GM12878 (cell line): ENCODE results near the gene ABL1. TPM values are rescaled to one million over a fixed set of nuclear protein-coding genes. Genes with fewer than 3 reads are reported as not detected.

Experiments
- ATAC-seq: fragments of 200-7000 bp; cut with Tn5 transposase; 3 replicates; pipeline ENCODE4 v1.9.1; 2020; ENCODE audit warnings: mild to moderate bottlenecking, moderate library complexity
- BruUV-seq: library from RNA; stranded (reverse); fragments of 400-500 nt; replicated peaks from 2 replicates; lab custom pipeline; 2021; lab: Mats Ljungman, UMichigan
- CTCF ChIA-PET: fragments of 300-600 bp; sonication (Branson Sonifier 250); formaldehyde crosslinking; extraction: SDS; loops from one replicate; lab custom pipeline; 2021; ENCODE audit warnings: inconsistent platforms; lab: Yijun Ruan, JAX
- POLR2A ChIA-PET: fragments of 350-600 bp; formaldehyde crosslinking; extraction: SDS; loops from one replicate; lab custom pipeline; 2021; ENCODE audit warnings: inconsistent platforms; lab: Charles Lee
- RAD21 ChIA-PET: fragments of 300-600 bp; sonication (Branson Sonifier 250); formaldehyde crosslinking; loops from one replicate; lab custom pipeline; 2023; ENCODE audit warnings: antibody characterized with exemption; ENCODE audit not compliant: unreplicated experiment; lab: Charles Lee
- SMC1A ChIA-PET: fragments of 300-600 bp; sonication (Branson Sonifier 250); formaldehyde crosslinking; loops from one replicate; lab custom pipeline; 2023; ENCODE audit not compliant: unreplicated experiment, uncharacterized antibody; lab: Charles Lee
- DNase-seq: peaks from one replicate; pipeline ENCODE4 v3.0.0-alpha.2; 2011; ENCODE audit warnings: low read depth, low spot score
- FAIRE-seq: peaks from 3 replicates; lab custom pipeline; 2011; peaks lifted over from hg19 to GRCh38; lab: Jason Lieb, UNC
- H2AFZ ChIP-seq: 2 replicates; pipeline ENCODE4 v1.6.0; 2011; ENCODE audit warnings: low read depth, low read length, control low read depth; ENCODE audit not compliant: control insufficient read depth
- H3K27ac ChIP-seq: 2 replicates; pipeline ENCODE4 v1.5.1; 2011; ENCODE audit warnings: control low read depth; ENCODE audit not compliant: control insufficient read depth, insufficient read depth
- H3K27me3 ChIP-seq, 2 experiments: replicated peaks in 1 of 2; 2 replicates each; pipeline versions ENCODE4 v1.6.0 to v1.6.1; 2011; ENCODE audit warnings: low read length in 1 of 2; ENCODE audit not compliant: control insufficient read depth in 2 of 2, insufficient read depth in 2 of 2
- H3K36me3 ChIP-seq, 2 experiments: 2 replicates each; pipeline ENCODE4 v1.5.1; 2011; ENCODE audit warnings: low read length in 1 of 2; ENCODE audit not compliant: control insufficient read depth in 2 of 2, insufficient read depth in 2 of 2
- H3K4me1 ChIP-seq: 2 replicates; pipeline ENCODE4 v1.6.1; 2011; ENCODE audit warnings: mild to moderate bottlenecking, low read length, moderate library complexity, mixed read lengths; ENCODE audit not compliant: control insufficient read depth, insufficient read depth
- H3K4me2 ChIP-seq: 2 replicates; pipeline ENCODE4 v1.6.0; 2011; ENCODE audit warnings: control low read depth; ENCODE audit not compliant: control insufficient read depth, insufficient read depth
- H3K4me3 ChIP-seq: fragments of 200-600 bp; sonication (generic); 2 replicates; pipeline ENCODE4 v1.5.1; 2016
- H3K79me2 ChIP-seq: 2 replicates; pipeline ENCODE4 v1.6.0; 2011; ENCODE audit warnings: low read length; ENCODE audit not compliant: control insufficient read depth, insufficient read depth
- H3K9ac ChIP-seq: 2 replicates; pipeline ENCODE4 v1.8.0; 2011; ENCODE audit warnings: low read length, control low read depth, mixed read lengths; ENCODE audit not compliant: control insufficient read depth, insufficient read depth
- H3K9me3 ChIP-seq: replicated peaks from 3 replicates; pipeline ENCODE4 v1.5.1; 2011; ENCODE audit warnings: mild to moderate bottlenecking, low read length; ENCODE audit not compliant: control insufficient read depth, insufficient read depth
- H4K20me1 ChIP-seq: 2 replicates; pipeline ENCODE4 v1.6.0; 2011; ENCODE audit not compliant: control insufficient read depth, insufficient read depth
- CEBPB ChIP-seq, 2 experiments: fragments of 150-350 bp in 1 of 2; IDR thresholded peaks; 2 replicates each; pipeline ENCODE4 v1.6.1; 2012 to 2014; ENCODE audit warnings: low read depth in 2 of 2, low read length in 2 of 2, borderline replicate concordance in 1 of 2, inconsistent platforms in 1 of 2
- NBN ChIP-seq: fragments of 450-650 bp; IDR thresholded peaks from 2 replicates; pipeline ENCODE4 v1.6.1; 2016
- SMAD1 ChIP-seq: fragments of 450-650 bp; IDR thresholded peaks from 2 replicates; pipeline ENCODE4 v1.6.1; 2018; ENCODE audit warnings: mild to moderate bottlenecking, low read depth; ENCODE audit not compliant: partially characterized antibody
- WGBS: methylation state at CpG from one replicate; pipeline ENCODE4 v1.1.6; 2016; ENCODE audit warnings: low lambda C conversion rate; ENCODE audit not compliant: insufficient replicate concordance, insufficient coverage; ENCODE audit errors: missing lambda C conversion rate; 5-methylcytosine and 5-hydroxymethylcytosine counted together
- in situ Hi-C: fragments of 300-500 bp; cut with MboI; formaldehyde crosslinking; loops from 9 replicates; pipeline ENCODE4 v1.14.3; 2018; ENCODE audit warnings: mixed read lengths
- intact Hi-C: fragments of 100-400 bp; cut with micrococcal nuclease; formaldehyde crosslinking; loops from one replicate; pipeline ENCODE4 v1.14.2; 2022; ENCODE audit not compliant: unreplicated experiment
- polyA plus RNA-seq, 11 experiments: library from polyadenylated mRNA; depleted of rRNA in 4 of 11; unstranded in 6 of 11; stranded (reverse) in 5 of 11; fragments of >200 nt; fragmentation: Nextera tagmentation in 4 of 11; fragmentation: Illumina TruSeq in 1 of 11; extraction: Ambion mirVana in 4 of 11; extraction: Trizol in 1 of 11; gene quantifications; 1 replicate in 1 of 11; 2 replicates in 10 of 11; pipeline versions ENCODE4 v1.2.1 to v1.2.3, GENCODE V29; 2011 to 2016; ENCODE audit warnings: inconsistent platforms in 2 of 11, missing spikeins in 2 of 11, low read depth in 1 of 11
- total RNA-seq, 4 experiments: library from RNA; depleted of rRNA in 3 of 4; stranded (reverse); fragments of >200 nt in 3 of 4; fragmentation: Illumina TruSeq in 1 of 4; extraction: Trizol in 1 of 4; gene quantifications; 2 replicates each; pipeline versions ENCODE4 v1.2.1 to v1.2.3, GENCODE V29; 2013 to 2021
- TF ChIP-seq, protein P1 (sequence below): fragments of 450-650 bp; IDR thresholded peaks from 2 replicates; pipeline ENCODE4 v1.6.1; 2017; ENCODE audit warnings: low read depth, mild to moderate bottlenecking, moderate library complexity

The ABL1 gene
- total and polyA plus RNA-seq, 10 of the 15 experiments (the other 5 are each of a cell fraction or from before 2014, with no cell fraction given) = 0.79 to 51.5 (median 16.3) TPM

DNA sequence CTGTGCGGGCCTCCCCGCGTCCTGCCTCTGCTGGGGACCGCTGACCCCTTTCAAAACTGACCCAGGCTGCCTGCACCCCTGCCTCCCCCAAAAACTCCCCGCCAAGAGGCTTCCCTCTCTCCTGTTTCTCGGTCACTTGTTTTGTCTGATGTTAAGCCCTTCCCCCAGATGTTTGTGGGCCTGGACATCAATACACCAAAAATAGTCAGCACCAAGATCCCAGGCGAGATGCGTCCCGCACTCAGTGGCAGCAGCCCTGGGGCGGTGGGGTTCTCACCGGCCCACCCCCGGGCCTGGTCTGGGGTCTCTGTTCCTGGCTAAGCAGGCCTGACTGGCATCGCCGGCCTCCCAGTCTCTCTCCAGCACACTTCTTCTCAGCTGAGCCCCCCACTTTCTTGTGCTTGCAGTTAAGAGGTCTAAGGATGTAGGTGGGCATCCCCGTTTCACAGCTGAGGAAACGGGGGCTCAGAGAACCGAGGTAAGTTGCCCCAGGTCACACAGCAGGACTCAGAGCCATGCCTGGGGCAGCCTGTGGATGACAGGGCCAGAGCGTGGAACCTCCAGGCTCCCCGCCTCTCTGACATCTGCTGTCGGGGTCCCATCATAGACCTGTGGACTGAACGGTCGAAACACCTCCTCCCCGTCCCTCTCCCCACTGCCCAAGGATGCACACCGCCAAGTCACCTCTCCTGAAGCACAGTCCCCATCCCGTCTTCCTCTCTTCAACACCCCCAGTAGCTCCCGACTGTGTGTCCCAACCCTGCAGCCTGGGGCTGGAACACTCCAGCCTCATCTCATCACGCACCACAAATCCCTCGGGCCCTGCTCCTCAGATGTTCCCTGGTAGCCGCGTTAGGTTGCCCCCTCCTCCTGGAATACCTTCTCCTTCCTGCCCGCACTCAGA lies 87.2 kb downstream of the ABL1 start:
- FAIRE-seq (no peak), ATAC-seq (no peak), DNase-seq (no peak)
- no peaks in the 10 kb centered on the region for H4K20me1 ChIP-seq
- no peaks in the 10 kb centered on the region; a peak in 1 of 4 replicates for H3K27me3 ChIP-seq
- H3K4me2 ChIP-seq = no peak overlapping the region
- no peak overlapping the region for H3K4me3 ChIP-seq
- 21% methylated on average over 31 of the region's 31 CpGs for WGBS
- intact Hi-C loops = no loop called here
- H3K79me2 ChIP-seq = no peaks in the 10 kb centered on the region
- in situ Hi-C loops = no loop called here
- no peak overlapping the region for H2AFZ ChIP-seq
- ChIA-PET POLR2A (no interaction called here), SMC1A (no interaction called here), RAD21 (no interaction called here), CTCF (no interaction called here)
- no peak overlapping the region for H3K9ac ChIP-seq
- TF ChIP-seq NBN = no peak
- no peak for TF ChIP-seq SMAD1
- no peak for TF ChIP-seq CEBPB (IDR thresholded peaks at IDR 0.05; ENCODE audit: borderline replicate concordance in 1 of 2, low read depth in 2 of 2, low read length in 2 of 2)
- no TSS peak for BruUV-seq
- no peaks in the 10 kb centered on the region for H3K36me3 ChIP-seq
- H3K9me3 ChIP-seq = no peaks in the 10 kb centered on the region
- H3K4me1 ChIP-seq = peaks cover 10% of the 10 kb centered on the region
- H3K27ac ChIP-seq = no peak overlapping the region

- FAIRE-seq = no peak
- ChIA-PET CTCF (interaction anchor here (1.1 kb wide), 1 partner anchor 53 kb away, joined by 5 read pairs; no protein-coding TSS in a partner anchor), SMC1A (no interaction called here), RAD21 (no interaction called here), POLR2A (interaction anchor here (0.5 kb wide), 1 partner anchor 497 kb away, joined by 6 read pairs; no protein-coding TSS in a partner anchor)
- in situ Hi-C loops = no loop called here
- intact Hi-C loops = no loop called here
- H3K4me2 ChIP-seq = no peak overlapping the region
- ATAC-seq = no peak
- H3K4me3 ChIP-seq = no peak overlapping the region
- no peak overlapping the region for H3K27ac ChIP-seq
- H3K4me1 ChIP-seq = peaks cover 18% of the 10 kb centered on the region
- no peaks in the 10 kb centered on the region; a peak in 1 of 4 replicates for H3K27me3 ChIP-seq
- TF ChIP-seq, protein P1, sequence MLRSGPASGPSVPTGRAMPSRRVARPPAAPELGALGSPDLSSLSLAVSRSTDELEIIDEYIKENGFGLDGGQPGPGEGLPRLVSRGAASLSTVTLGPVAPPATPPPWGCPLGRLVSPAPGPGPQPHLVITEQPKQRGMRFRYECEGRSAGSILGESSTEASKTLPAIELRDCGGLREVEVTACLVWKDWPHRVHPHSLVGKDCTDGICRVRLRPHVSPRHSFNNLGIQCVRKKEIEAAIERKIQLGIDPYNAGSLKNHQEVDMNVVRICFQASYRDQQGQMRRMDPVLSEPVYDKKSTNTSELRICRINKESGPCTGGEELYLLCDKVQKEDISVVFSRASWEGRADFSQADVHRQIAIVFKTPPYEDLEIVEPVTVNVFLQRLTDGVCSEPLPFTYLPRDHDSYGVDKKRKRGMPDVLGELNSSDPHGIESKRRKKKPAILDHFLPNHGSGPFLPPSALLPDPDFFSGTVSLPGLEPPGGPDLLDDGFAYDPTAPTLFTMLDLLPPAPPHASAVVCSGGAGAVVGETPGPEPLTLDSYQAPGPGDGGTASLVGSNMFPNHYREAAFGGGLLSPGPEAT = no peak
- no peak for DNase-seq
- H4K20me1 ChIP-seq = no peaks in the 10 kb centered on the region
- H3K9me3 ChIP-seq = no peaks in the 10 kb centered on the region
- no peak overlapping the region for H3K9ac ChIP-seq
- H3K79me2 ChIP-seq = no peaks in the 10 kb centered on the region
- H3K36me3 ChIP-seq = no peaks in the 10 kb centered on the region
- WGBS = 40% methylated on average over 16 of the region's 16 CpGs
- no peak overlapping the region for H2AFZ ChIP-seq
- BruUV-seq = no TSS peak
Observed at GRCh38 chr9:130922893-130923610, 88.0 kb downstream of the ABL1 start.
